ENCODE results near the gene DUSP22. TPM values are rescaled to one million over a fixed set of nuclear protein-coding genes. Genes with fewer than 3 reads are reported as not detected.

DUSP22 gene
- total and polyA plus RNA-seq, 2 of the 8 experiments (the other 6 are each of a cell fraction or from before 2014, with no cell fraction given), result 15.5 to 32.4 TPM

- TF ChIP-seq E2F6 (IDR thresholded peaks at IDR 0.05), result no peak
- TF ChIP-seq, protein P1, sequence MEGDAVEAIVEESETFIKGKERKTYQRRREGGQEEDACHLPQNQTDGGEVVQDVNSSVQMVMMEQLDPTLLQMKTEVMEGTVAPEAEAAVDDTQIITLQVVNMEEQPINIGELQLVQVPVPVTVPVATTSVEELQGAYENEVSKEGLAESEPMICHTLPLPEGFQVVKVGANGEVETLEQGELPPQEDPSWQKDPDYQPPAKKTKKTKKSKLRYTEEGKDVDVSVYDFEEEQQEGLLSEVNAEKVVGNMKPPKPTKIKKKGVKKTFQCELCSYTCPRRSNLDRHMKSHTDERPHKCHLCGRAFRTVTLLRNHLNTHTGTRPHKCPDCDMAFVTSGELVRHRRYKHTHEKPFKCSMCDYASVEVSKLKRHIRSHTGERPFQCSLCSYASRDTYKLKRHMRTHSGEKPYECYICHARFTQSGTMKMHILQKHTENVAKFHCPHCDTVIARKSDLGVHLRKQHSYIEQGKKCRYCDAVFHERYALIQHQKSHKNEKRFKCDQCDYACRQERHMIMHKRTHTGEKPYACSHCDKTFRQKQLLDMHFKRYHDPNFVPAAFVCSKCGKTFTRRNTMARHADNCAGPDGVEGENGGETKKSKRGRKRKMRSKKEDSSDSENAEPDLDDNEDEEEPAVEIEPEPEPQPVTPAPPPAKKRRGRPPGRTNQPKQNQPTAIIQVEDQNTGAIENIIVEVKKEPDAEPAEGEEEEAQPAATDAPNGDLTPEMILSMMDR (IDR thresholded peaks at IDR 0.05; ENCODE audit: control extremely low read depth in 1 of 3, insufficient read depth in 1 of 3, low read depth in 1 of 3, low read length in 3 of 3), result no peak
- TF ChIP-seq ATF3 (IDR thresholded peaks at IDR 0.05; ENCODE audit: insufficient read depth, low read depth, low read length), result no peak
Measured at GRCh38 chr6:321158-321438, 28.8 kb downstream of the DUSP22 start (continued).
